SHP77 treated with DMSO at 0.1 percent for 48 hours (cell line): Measurements from ENCODE around the gene HSD17B11.
"Not testable (repeated sequence)": the region's sequence is repeated elsewhere in the genome, so short reads cannot be mapped to it uniquely, and the experiment has no call there.

Experiments
- DNase-seq: peaks from one replicate; lab custom pipeline; 2025; lab: John Stamatoyannopoulos, UW

HSD17B11 gene

DNA sequence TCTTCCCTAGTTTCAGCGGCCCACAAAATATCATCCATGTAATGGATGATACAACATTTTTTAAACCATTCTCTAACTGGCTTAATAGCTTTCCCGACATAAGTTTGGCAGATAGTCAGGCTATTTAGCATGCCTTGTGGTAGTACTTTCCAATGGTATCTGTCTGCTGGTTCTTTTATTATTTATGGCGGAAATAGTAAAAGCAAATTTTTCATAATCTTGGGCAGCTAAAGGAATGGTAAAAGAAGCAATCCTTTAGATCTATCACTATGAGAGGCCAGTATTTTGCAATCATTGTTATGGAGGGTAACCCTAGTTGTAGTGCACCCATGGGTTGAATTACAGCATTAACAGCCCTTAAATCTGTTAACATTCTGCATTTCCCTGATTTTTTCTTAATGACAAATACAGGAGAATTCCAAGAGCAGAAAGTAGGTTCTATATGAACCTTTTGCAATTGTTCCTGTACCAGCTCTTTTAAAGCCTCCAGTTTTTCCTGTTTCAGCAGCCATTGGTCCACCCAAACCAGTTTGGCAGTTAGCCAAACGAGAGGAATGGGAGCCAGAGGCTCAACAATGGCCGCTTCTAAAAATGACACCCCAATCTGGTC lies 14.3 kb upstream of the HSD17B11 start:
- DNase-seq, result no peak

DNA sequence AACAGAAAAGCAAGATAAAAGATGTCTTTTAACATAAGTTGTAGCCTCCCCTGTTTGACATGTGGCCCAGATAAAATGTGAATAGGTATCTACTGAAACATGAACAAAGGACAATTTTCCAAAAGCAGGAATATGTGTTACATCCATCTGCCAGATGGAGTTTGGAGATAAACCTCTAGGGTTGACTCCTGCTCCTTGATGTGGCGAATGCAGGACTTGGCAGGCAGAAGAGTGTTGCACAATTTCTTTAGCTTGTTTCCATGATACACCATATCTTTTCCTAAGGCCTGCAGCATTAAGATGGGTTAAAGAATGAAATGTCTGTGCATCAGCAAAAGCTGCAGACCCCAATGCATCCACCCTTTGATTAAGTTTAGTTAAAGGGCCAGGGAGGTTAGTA lies 12.7 kb upstream of the HSD17B11 start:
- DNase-seq, result not testable (repeated sequence)

DNA sequence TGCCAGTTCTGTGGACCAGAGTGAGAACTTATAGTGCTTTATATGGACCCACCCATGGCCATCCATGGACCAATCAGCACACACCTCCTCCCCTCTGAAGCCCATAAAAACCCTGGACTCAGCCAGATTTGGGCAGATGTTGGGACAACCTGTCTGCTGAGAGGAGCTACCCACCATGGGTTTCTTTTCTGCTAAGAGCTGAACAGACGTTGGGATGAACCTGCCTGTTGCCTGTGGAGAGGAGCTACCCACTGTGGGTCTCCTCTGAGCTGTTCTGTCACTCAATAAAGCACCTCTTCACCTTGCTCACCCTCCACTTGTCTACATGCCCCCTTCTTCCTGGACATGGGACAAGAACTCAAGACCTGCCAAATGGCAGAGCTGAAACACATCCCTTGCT lies 9.0 kb upstream of the HSD17B11 start:
- no peak for DNase-seq

DNA sequence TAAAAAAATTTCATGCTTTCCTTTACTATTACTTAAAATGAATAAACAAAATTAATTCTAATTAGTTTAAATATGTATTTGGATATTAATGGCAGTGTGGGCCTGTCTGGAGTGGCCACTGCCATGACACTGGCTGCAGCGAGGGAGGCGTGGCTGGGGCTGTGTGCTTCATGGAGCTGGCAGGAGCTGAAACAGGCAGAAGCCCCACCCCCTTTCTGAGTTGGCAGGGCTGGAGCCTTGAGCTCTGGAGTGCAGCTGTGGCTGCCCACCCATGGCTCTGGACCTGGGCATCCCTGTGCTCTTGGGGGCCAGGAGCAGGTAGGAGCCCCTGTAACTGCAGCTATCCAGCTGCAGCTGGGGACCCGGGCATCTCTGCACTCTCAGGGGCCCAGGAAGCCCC lies 8.2 kb upstream of the HSD17B11 start:
- DNase-seq, result no peak

DNA sequence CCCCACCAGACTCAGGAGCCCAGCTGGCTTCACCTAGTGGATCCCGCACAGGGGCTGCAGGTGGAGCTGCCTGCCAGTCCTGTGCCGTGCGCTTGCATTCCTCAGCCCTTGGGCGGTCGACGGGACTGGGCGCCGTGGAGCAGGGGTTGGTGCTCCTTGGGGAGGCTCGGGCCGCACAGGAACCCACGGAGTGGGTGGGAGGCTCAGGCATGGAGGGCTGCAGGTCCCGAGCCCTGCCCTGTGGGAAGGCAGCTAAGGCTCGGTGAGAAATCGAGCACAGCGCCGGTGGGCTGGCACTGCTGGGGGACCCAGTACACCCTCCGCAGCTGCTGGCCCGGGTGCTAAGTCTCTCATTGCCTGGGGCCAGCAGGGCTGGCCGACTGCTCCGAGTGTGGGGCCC lies 4.9 kb upstream of the HSD17B11 start:
- DNase-seq, result not testable (repeated sequence)

DNA sequence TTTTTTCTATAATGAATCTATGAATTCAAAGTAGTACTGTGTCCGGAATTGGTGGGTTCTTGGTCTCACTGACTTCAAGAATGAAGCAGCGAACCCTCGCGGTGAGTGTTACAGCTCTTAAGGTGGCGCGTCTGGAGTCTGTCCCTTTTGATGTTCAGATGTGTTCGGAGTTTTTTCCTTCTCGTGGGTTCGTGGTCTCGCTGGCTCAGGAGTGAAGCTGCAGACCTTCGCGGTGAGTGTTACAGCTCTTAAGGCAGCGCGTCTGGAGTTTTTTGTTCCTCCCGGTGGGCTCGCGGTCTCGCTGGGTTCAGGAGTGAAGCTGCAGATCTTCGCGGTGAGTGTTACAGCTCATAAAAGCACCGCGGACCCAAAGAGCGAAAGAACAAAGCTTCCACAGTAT lies 4.1 kb upstream of the HSD17B11 start:
- DNase-seq, result not testable (repeated sequence)

DNA sequence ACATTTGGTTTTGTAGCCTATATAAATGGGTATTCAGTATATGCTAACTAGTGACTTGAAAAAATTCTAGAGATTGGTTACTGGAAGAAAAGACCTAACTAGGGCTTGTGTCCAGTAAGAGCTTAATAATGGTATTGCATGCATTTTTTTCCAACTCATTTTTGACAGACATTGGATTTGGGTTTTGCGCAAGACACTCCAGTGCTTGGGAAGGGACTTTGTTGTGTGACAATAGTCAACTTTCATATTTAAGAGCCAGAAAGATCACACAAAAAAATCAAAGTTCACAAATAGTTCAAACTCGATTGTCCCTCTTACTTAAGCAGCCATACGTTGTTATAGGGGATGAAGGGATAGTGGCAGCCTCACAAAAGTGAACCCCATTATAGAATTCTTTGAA lies 1.2 kb upstream of the HSD17B11 start:
- DNase-seq, result no peak

DNA sequence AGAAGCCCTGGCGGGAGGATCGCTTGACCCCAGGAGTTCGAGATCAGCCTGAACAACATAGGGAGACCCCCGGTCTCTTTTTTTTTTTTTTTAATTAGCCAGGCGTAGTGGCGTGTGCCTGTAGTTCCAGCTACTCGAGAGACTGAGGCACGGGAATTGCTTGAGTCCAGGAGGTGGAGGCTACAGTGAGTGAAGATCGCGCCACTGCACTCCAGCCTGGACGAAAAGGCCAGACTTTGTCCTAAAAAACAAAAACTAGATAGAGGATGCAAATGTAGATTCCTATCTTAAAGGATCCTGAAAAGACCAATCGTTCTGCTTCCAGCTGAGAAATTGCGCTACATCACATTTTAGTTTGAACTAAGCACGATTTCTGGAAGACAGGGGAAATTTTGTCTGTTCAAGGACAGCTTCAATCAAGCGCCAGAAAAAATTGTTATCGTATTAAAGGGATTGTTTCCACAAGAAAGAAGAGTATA lies 627 bp upstream of the HSD17B11 start:
- no peak for DNase-seq

DNA sequence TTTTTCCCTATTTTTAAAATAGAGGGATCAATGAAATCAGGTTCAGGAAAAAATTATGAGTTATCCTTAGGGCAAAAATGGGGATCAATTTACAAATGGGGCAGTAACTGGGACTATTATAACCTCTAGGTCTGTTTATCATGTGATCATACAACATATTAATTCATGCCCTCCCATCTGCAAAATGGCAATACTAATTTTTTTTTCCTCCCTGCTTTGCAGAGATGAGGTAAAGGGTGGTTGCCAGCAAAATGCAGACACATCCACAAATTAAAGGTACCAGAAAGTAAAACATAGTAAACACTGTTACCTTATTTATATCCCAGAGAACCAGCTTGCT lies 467 bp downstream of the HSD17B11 start:
- DNase-seq, result peak; percentile 51

DNA sequence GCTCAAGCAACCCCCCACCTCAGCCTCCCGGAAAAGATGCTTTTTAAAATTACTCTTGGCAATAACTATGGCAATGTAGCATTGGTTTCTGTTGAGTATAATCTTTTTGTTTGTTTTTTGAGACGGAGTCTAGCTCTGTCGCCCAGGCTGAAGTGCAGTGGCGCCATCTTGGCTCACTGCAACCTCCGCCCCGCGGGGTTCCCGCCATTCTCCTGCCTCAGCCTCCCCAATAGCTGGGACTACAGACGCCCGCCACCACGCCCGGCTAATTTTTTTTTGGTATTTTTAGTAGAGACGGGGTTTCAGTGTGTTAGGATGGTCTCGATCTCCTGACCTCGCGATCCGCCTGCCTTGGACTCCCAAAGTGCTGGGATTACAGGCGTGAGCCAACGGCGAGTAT lies 933 bp downstream of the HSD17B11 start:
- peak; percentile 57 for DNase-seq

DNA sequence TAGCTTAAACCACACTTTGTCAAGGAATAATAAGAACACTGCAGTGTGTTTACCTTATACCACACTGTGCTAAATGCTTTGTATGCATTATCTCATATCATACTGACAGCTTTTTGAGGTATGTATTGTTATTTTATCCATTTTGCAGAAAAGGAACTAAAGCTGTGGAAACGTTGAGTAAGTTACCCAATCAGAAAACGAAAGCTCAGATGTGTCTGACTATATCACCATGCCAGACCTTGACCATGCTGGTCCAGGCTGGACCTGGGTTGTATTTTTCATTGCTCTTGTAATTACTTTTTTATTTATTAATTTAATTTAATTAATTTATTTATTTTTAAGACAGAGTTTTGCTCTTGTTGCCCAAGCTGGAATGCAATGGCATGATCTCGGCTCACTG lies 2.1 kb downstream of the HSD17B11 start:
- no peak for DNase-seq

DNA sequence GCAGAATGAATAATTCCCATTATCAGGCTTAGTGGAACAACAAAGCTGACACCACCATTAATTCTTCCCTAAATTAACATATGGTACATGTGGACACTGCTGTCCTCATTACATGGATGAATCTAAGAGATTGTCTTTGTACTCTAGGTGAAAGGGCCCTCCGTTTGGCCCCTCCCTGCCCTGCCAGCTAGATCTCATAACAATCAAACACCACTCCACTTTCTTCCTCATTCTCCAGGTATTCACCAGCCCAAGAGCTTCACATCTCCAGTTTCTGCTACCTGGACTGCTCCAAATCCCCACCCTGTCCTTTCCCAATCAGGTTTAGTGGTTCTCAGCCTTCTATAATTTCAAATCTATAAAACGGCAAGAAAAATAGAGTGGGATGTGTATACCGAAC lies 3.8 kb downstream of the HSD17B11 start:
- DNase-seq, result no peak

DNA sequence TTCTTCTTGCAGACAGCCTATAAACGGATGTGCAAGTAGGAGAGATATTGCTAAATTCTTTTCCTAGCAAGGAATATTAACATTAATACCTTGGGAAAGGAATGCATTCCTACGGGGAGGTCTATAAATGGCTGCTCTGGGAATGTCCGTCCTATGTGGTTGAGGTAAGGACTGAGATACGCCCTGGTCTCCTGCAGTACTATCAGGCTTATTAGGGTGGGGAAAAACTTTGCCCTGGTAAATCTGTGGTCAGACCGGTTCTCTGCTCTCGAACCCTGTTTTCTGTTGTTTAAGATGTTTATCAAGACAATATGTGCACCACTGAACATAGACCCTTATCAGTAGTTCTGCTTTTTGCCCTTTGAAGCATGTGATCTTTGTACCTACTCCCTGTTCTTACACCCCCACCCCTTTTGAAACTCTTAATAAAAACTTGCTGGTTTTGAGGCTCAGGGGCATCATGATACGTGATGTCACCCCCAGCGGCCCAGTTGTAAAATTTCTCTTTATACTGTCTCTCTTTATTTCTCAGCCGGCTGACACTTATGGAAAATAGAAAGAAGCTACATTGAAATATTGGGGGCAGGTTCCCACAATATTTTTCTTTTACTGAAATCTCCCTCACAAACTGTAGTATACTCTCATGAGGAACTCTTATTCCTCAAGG lies 6.4 kb downstream of the HSD17B11 start:
- DNase-seq, result not testable (repeated sequence)

DNA sequence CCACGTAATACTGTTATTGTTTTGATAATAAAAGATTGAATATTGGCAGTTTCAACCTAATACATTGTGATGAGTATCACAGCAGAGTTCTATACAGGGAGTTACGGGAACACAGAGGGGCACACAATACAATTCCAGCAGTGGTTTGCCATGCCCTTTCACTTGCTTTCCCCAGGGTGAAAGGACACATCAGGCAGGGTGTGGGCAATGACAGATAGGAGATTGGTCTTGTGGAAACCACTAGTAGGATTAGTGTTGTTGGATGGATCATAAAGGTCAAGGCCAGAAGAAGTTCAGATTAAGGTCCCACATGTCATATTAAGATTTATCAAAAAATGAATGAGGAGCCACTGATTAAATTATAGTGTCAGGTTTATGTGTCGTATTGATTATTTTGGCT lies 8.1 kb downstream of the HSD17B11 start:
- no peak for DNase-seq

DNA sequence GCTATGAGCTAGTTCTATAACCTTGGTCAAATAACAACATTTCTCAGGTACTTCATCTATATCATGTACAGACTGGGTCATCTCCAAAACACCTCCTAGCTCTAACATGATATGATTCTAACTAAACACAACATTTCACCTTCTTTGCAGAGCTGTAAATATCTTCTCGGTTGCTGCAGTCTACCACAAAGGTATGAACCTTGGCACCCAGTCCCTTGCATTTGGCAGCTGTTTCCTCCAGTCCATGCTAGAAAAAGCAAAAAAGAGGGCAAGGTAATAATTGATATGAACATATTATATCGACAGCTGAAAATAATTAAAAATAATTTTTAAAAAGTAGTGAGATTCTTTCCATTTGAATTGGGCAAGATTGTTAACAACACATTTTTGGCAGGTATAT lies 8.9 kb downstream of the HSD17B11 start:
- no peak for DNase-seq

DNA sequence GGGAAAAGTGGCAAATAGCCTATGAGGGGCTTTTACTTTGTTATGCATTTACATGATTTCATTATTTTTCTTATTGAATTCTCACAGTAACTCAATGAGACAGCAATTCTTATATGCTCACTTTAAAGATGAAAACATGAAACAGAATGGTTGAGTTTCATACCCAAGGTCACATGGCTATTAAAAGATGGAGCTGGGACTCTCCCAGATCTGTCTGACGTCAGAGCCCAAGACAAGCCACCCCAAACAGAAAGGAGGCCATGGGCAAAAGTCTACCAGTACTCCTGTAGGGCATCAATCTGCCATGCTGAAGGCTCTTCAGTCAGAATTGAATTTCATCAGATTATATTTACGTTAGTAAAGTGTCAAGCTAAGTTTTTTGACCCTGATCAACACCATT lies 13.2 kb downstream of the HSD17B11 start:
- DNase-seq, result no peak

DNA sequence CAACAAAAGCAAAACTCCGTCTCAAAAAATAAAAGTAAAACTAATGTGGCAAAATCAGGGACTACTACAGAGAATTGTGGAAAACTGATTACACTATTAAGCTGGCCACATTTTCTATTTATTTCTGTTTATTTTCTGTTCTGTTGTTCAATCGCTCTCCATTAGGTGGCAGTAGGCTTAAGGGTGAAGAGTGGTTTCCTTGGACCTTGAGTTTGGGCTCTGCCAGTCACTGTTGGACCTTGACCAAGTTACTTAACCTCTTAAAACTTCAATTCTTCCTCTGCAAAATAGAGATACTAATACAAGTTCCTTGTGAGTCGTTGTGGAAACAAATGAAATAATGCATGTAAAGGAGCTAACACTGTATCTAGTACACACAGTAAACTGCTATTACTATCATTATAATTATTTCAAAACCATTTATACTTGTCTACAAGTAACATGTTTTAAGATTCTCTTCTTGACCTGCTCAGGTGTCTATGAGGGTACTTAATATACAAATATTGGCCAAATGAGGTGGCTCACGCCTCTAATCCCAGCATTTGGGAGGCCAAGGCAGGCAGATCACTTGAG lies 15.2 kb downstream of the HSD17B11 start:
- DNase-seq, result no peak

DNA sequence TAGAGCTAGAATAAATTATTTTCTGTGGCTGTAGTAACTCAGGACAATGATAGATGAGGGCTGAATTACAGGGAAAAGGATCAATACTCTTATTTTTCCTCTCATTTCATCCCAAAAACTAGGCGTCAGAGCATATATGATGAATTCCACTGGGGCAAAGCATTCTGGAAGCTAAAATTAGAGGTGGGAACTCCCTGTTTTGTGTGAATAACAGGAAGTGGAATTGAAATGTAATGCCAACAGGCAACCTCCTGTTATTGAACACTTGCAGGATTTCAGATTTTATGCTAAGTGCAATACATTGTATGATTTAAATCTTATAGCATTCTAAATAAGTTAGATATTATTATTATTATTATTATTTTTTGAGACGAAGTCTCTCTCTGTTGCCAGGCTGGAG lies 20.9 kb downstream of the HSD17B11 start:
- no peak for DNase-seq

DNA sequence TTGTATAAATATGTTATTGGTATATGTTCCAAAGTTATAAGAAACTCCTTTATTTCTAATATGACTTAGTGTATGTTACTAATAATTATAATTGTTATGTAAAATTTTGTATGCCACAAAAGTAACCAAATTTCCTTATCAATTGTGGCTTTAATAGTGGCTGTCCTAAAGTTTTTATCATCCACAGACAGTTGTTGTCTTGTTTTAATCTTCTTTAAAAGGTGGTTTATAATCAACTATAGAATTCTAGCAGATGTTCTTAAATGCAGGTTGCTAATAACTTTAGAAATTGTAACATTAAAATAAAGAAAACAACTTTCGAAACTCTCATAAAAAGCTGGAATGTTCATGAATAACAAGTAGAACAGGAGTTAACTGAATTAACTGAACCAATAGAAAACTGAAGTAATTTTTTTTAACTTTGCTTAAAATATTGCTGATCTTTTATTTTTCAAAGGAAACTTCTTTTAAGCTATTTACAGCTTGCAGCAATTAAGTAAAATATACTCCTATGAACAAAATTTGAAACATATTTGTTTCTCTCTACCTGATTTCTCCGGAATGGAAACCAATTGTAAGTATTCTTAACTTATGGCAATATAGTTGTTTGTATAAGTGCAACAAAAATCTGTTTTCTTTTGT lies 24.3 kb downstream of the HSD17B11 start:
- no peak for DNase-seq

DNA sequence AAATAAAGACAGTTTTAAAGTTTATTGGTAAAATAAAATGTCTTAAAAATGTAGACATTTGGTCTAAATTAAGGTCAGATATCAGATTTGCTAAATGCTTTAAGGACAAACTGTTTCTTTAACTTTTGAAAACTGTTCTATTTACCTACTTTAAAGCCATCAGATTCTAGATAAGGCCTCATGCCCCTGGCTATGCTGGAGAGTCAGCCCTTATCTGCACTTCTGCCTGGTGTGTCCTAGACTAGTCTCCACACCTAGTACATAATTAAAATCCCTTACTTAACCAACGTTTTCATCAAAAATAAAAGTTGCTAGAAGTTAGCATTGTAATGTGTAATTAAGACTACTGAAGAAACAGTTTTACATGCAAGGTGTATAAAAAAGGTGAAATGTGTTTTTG lies 25.6 kb downstream of the HSD17B11 start:
- DNase-seq, result no peak

DNA sequence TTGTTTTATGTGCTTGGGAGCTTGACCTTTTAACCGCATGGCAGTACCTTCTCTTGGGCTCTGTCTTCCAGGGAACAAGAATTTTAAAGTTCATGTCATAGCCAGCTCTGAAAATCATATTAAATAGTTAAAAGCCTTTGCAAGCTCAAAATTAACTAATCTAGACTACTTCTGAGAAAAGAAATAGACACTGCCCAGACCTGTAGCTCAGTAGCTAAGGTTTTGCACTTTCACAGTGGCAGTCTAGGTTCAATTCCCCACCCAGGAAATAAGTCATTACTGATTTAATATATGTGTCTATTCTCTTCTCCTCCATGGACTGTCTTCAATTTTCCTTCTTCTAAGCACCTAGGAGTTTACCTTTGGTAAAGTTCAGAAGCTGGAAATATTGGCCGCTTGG lies 27.4 kb downstream of the HSD17B11 start:
- no peak for DNase-seq

DNA sequence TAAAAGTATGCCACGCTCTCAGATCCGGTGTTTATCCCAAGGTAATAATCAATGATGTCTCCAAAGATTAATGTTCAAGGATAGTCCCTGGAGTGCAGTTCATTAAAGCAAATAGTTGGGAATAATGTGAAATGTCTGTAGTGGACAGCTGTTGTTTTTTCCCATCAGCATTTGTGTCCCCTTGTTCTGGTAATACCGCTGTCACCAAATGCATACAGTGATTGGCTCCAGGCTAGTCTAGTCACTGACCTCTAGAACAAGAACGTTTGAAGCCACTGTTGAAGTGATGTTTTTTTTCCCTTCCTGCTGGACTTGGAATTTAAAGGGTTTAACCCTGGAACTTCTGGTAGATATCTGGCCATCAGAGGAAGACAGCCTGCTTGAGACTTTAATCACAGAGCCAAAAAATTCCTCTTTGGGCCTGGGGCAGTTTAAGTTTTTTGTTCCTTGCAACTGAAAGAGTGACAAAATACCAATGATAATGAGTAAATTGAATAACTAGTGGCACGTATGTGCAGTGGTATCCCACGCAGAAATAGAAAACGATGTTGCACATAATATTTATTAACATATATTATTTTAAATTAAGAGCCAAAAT lies 30.6 kb downstream of the HSD17B11 start:
- no peak for DNase-seq

DNA sequence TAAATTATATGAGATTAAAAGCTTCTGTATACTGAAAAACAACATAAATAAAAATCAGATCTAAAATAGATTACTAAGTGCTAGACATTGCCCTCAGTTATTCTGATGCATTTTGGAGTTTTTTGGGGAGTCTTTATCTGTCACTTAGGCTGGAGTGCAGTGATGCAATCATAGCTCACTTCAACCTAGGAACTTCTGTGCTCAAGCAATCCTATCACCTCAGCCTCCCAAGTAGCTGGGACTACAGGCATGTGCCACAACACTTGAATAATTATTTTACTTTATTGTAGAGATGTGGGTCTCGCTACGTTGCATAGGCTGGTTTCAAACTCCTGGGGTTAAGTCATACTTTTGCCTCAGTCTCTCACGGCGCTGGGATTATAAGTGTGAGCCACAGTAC lies 31.7 kb downstream of the HSD17B11 start:
- no peak for DNase-seq
